HUDEP-2 (cell line): ENCODE measurements around the gene S100A1.
A peak's percentile ranks its signal among the peaks of the same experiment; 100 is the strongest.

Source experiments
- DNase-seq, 76 experiments: peaks; one replicate each; lab custom pipeline; 2025; ENCODE audit not compliant: unreplicated experiment in 76 of 76; lab: John Stamatoyannopoulos, UW

The S100A1 gene

DNA sequence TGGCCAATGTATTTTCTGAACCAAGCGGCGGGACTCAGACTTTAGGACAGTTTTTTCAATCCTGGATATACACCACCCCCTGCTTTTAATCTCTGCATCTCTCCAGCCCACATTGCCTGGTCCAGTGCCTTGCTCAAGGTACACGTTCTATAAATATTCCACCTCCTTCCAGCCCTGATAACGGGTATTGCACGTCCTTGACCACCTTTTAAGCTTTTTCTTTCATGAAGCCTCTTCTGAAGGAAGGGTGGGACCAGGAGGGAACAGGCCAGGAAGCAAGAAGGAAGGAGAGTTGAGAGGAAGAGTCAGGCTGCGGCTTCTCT, 18.7 kb upstream of the S100A1 start:
- no peak for DNase-seq

- peak in 1 of 76 experiments; percentile 7 for DNase-seq
Measured at GRCh38 chr1:153610334-153610733, 17.9 kb upstream of the S100A1 start.

DNA sequence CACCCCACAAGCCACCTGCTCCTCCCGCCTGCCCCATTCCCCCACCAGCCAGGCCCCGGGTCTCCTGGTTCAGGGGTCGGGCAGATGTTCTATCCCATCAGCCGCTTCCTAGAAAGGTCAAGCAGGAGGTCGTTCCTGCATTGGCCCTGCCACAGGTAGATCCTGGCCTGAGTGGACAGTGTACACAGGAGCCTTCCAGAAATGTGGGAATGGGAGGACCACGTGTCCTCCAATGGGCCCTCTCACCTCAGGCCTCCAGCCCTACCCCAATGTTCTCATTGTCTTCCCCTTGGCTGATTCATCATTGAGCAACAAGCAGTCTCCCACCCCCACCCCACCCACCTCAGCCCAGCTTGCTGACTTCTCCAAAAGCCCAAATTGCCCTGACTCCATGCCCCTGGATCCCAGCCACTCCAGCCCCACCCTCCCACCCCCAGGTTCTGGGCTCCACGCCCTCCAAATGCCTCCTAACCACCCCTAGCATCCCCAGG, 17.4 kb upstream of the S100A1 start:
- DNase-seq: no peak

DNA sequence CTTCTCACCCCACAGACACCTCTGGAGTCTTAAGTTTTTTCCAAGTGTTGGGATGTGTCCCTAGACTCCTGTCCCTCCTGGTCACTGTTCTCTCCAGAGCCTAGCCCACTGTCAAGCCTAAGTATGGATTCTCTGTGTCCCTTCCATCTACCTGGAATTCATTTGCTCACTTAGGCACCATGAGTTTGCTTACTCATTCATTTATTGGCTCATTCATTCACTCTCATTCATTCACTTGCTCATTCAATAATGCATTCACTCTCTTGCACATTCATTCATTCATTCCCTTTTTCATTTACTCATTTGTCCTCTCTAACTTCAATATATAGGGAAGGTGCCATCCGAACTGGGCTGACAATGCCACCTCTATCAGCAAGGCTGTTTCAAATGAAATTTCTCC, 16.9 kb upstream of the S100A1 start:
- DNase-seq: no peak

DNA sequence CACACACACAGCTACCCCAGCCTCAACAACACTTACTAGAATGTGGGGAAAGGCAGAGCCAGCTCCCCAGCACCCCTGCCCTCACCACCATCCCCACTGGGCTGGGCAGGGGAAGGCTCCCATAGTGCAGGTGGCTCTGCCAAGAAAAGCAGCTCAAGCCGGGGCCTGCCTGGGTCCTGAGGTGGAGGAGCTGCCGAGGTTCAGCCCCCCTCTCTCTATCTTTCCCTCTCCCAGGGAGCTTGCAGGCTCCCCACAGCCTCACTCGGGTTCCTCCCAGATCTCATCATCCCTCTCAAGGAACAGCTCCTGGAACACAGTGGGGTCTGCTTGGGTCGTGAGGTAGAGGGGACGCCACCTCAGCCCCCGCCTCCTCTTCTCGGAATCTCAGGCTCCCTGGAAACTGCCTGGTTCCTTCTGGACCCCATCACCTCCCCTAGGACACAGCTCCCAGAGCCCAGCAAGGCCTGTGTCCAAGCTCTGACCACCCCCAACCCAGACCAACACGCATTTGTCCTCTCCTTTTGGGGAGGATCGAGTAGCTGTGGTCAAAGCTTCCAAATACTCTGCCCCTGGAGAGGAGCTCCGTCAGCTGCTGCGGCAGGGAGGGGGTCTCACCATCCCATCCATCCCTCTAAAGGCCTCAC, 16.0 kb upstream of the S100A1 start:
- no peak for DNase-seq

DNA sequence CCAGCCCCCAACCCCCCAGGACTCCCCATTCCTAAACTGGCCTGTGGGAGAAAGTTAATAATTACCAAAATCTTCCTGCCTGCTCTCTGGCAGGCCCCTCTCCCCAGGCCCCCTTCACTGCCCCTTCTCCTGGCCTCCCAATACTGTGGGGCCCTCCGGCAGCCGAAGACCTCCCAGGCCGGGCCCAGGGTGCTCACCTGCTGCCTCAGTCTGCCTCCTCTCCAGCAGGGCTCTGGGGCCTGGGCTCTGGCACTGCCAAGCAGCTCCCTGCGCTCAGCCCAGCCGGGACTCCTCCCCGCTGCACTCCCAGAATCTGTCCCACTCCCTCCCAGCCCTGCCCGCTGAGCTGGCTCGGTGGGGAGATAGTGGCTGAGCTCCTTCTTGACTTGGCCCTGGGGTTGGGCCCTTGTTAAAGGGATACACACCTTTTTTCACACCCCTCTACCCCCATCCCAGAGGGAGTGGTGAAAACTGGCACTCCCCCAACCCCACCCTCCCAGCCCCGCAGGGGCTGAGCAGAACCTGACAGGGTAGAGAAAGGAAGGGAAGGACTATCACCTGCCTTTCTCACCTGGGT, 15.4 kb upstream of the S100A1 start, which contains the start of gene S100A16:
Gene S100A16 (minus strand): TSS at position 383 of the 577 bp plus-strand sequence. CDS start 4,986 bp downstream, outside the sequence.
- DNase-seq: peak in 46 of 76 experiments; percentile 11 to 63 (median 35)

GRCh38 chr1:153613406-153613805, 14.8 kb upstream of the S100A1 start:
- no peak for DNase-seq

- no peak for DNase-seq
Measured at GRCh38 chr1:153614189-153614900, 13.9 kb upstream of the S100A1 start.

GRCh38 chr1:153614906-153615305, 13.3 kb upstream of the S100A1 start:
- DNase-seq: no peak

GRCh38 chr1:153615406-153615805, 12.8 kb upstream of the S100A1 start:
- DNase-seq: no peak

DNA sequence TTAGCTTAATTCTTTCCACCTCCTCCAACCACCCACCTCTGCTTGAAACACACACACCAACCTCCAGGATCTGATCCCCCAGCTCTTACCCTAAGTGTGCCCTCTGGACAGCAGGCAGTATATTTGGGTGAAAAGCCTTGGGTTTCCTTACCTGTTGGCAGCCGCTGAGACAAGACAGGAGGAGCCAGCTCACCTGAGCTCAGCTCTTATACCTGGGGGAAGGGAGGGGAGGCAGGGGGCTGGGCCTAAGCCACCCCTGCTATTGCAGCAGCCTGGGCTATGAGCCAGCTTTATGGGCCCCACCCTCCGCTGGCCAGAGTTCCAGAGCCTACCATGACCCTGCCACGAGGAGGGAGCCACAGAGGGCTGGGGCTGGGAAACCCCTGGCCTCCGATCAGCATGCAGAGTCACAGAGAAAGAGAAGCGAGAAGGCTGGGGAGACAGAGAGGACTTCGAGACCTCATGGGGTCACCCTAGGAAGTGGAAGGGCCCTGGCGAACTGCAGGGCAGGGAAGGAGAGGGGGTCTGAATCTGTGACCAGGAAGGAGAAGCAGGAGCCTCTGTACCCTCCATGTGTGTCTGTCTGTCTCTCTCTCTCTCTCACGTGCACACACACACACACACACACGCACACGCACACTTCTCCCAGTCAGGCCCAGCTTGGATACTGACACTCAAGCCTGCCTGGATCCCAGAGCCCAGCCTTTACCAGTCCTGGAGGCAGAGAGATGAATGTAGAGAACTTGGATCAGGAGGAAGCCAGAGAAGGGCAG, 11.9 kb upstream of the S100A1 start, which contains the start of gene S100A14:
Gene S100A14 (minus strand): TSS at position 182 of the 773 bp plus-strand sequence. CDS start 467 bp downstream, outside the sequence.
- peak in 56 of 76 experiments; percentile 8 to 70 (median 42) for DNase-seq

DNA sequence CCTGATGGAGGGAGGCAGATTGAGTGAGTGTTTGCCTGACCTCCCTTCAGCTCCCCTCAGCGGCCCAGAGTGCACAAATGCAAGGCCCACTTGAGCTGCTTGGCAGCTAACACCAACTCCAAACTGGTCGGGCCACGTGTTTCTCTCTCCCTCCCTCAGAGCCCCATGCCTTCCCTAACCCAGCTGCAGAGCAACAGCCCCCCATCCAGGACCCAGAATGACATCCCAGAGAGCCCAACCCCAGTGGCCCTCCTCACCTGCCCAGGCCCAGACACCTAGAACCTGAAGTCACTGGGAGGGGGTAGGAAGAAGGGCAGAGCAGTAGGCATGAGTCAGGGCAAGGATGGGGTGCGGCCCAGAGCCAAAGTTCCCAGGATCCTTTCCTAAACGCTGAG, 11.3 kb upstream of the S100A1 start:
- no peak for DNase-seq

DNA sequence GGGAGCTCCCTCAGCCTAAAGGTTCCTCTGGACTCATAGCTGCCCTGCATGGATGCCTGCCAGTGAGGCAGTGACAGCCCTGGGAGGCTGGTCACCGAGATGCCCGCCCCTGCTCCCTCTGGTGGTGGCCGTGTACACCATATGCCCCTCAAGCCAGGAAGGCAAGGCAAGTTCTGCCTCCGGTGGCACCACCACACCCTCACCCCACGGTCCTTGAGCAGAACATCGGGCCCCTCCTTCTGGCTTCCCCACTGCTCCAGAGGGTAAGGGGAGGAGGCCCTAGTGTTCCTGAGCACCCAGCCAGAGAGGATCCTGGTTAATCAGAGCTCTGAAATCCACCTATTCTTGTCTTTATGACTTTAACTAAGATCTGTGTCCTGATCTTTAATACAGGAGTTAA, 10.6 kb upstream of the S100A1 start:
- no peak for DNase-seq

DNA sequence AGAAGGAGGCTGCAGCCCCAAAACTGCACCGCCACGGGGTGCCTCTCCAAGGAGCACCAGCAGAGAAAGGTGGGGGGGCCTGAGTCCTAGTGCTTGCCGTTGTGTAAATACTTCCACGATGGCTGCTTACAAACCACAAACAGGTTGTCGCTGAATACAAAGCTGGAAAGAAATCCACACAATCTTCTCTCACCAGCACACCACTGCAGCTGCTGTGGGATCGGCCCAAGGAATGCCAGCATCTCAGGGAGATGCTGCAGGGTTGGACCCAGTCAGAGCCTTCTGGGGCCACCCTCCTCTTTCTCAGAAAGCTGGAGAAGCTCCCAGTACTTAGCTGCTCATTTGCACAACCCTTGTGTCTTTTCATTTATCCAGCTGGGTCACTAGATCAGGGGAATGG, 9.1 kb upstream of the S100A1 start:
- DNase-seq: no peak

DNA sequence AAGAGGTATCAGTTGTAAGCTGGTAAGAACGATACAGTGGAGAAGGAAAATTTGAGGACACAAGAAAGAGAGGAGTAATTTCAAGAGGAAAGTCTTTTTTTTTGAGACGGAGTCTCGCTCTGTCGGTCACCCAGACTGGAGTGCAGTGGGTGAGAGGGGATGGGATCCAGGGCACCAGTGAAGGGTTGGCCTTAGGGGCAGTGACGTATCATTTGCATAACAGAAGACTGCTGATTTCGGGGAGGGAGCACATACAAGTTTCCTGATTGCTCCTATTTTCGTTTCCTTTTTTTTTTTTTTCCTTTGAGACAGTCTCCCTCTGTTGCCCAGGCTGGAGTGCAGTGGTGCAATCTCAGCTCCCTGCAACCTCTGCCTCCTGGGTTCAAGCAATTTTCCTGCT, 5.1 kb upstream of the S100A1 start:
- no peak for DNase-seq

- no peak for DNase-seq
Measured at GRCh38 chr1:153624965-153625611, 3.1 kb upstream of the S100A1 start.

GRCh38 chr1:153626477-153626903, 1.7 kb upstream of the S100A1 start:
- no peak for DNase-seq

DNA sequence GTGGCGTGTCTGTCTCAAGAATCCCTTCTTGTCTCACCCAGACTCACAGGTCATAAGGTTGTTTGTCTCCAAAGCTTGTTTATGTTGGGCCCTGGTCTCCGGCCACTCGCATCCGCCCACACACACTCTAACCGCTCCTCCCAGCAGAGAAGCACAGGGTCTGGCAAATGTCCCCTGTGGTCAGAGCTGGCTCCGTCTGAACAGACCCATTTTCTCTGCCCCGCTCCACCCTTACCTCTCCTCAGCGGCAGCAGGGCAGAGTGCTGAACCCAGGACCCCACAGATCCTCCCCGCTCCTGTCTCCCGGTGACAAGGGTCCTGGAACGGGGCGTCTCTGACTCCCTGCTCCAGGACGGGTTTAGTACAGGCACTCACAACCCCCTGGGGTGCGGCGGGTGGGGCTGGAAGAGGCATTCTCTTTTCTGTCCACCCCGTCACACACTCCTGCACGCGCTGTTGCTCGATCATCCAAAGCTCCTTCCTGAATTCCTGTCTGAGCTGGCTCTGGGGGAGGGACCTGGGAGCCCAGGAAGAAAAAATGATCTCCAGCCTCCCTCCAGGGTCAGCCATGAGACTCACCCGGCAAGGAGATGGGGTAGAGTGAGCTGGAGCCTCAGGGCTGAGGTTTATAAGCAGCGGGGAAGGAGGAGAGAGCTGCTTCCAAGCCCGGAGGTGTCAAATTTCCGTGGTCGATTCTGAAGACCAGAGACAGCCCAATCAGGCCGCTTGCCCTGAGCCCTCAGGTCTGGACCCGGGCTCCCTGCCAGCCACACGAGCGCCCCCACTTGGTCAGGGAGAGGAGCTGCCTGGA, 1.1 kb upstream of the S100A1 start, which contains the start of gene S100A13:
Gene S100A13 (minus strand): TSS at position 602 of the 811 bp plus-strand sequence. CDS start 1,033 bp downstream, outside the sequence.
- peak in 30 of 76 experiments; percentile 6 to 68 (median 26) for DNase-seq

GRCh38 chr1:153628638-153629342, 556 bp downstream of the S100A1 start:
- DNase-seq: no peak
